Breast epithelium (tissue), 4 donors: ENCODE results near the gene MYO1C. TPM values are rescaled to one million over a fixed set of nuclear protein-coding genes. Genes with fewer than 3 reads are reported as not detected.
A peak's percentile ranks its signal among the peaks of the same experiment; 100 is the strongest.

Source experiments
- DNase-seq, 2 donors: peaks; one replicate each; pipeline ENCODE4 v3.0.0-alpha.2; 2019; ENCODE audit warnings: low spot score in 2 of 2
- H3K27ac ChIP-seq, 2 donors: fragments of 200-600 bp; sonication (generic) in 1 of 2; one replicate each; pipeline ENCODE4 v1.5.1; 2016 to 2019; ENCODE audit warnings: mild to moderate bottlenecking in 1 of 2
- H3K27me3 ChIP-seq, 2 donors: fragments of 200-600 bp; sonication (generic) in 1 of 2; one replicate each; pipeline versions ENCODE4 v1.5.1 to v1.6.0; 2017 to 2019; ENCODE audit warnings: control low read depth in 1 of 2, mild to moderate bottlenecking in 1 of 2
- H3K36me3 ChIP-seq: fragments of 200-600 bp; one replicate; pipeline ENCODE4 v1.5.1; 2019
- H3K4me1 ChIP-seq, 2 donors: fragments of 200-600 bp; sonication (generic); one replicate each; pipeline ENCODE4 v1.5.1; 2016 to 2019; ENCODE audit warnings: control low read depth in 1 of 2
- H3K4me3 ChIP-seq, 3 donors: fragments of 200-600 bp; sonication (generic); 1 replicate in 2 of 3; 2 replicates in 1 of 3; pipeline ENCODE4 v1.5.1; 2016 to 2019; ENCODE audit warnings: mild to moderate bottlenecking in 3 of 3, moderate library complexity in 2 of 3
- H3K9me3 ChIP-seq, 2 donors: fragments of 200-600 bp; sonication (generic) in 1 of 2; one replicate each; pipeline ENCODE4 v1.5.1; 2016 to 2019; ENCODE audit warnings: control low read depth in 1 of 2
- CTCF ChIP-seq, 3 donors: fragments of 450-650 bp; IDR thresholded peaks; one replicate each; pipeline ENCODE4 v1.5.1; 2016 to 2017; ENCODE audit warnings: antibody characterized with exemption in 3 of 3, mild to moderate bottlenecking in 3 of 3, moderate library complexity in 3 of 3
- POLR2A ChIP-seq: fragments of 450-650 bp; IDR thresholded peaks from one replicate; pipeline ENCODE4 v1.6.1; 2016; ENCODE audit warnings: antibody characterized with exemption, mild to moderate bottlenecking, moderate library complexity
- POLR2AphosphoS5 ChIP-seq, 3 donors: sonication (generic); formaldehyde crosslinking; IDR thresholded peaks; one replicate each; pipeline ENCODE4 v1.6.1; 2017; ENCODE audit warnings: antibody characterized with exemption in 3 of 3
- intact Hi-C: fragments of 100-400 bp; cut with DNase I; formaldehyde crosslinking; loops from one replicate; pipeline ENCODE4 v1.15.1; 2023; ENCODE audit warnings: low total_unique reads
- total RNA-seq, 3 donors: library from RNA; depleted of rRNA; stranded (reverse); fragments of >200 nt; gene quantifications; one replicate each; pipeline ENCODE4 v1.1.0, GENCODE V29; 2016

Gene MYO1C
- total RNA-seq, 3 donors from 2014 or later = 99.5 to 235 (median 137) TPM

DNA sequence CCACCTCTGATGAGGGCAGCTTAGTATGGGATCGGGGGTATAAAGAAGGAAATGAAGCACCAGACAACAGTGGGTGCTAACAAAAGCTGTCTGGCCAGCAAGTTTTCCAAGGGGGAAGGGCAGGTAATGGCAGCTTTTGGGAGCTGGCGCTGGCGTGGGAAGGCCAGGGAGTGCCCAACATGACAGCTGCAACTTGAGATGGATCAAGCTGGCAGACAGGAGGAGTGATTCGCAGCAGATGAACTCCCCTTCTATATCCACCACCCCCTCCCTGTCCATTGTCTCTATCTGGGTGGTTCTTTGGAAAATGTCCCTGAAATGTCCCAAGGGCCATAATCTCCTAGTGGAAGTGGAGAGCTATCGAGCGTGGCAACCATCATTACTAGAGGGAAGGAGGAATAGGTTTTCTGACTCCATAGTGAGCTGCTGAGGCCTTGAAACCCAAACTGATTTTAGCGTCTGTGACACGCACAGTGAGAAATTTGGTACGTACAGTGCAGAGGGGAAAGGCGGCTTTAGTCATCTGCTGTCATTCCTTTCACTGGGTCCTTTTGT, 28.7 kb upstream of the MYO1C start:
- no peak for TF ChIP-seq CTCF (IDR thresholded peaks at IDR 0.05)
- no peak for TF ChIP-seq POLR2AphosphoS5 (IDR thresholded peaks at IDR 0.05)
- no peak for TF ChIP-seq POLR2A
- Histone ChIP-seq H3K4me3 (no peak overlapping the region), H3K4me1 (no peaks in the 10 kb centered on the region), H3K9me3 (no peaks in the 10 kb centered on the region), H3K27me3 (no peaks in the 10 kb centered on the region), H3K36me3 (no peaks in the 10 kb centered on the region), H3K27ac (no peak overlapping the region)
- intact Hi-C loops = no loop called here
- DNase-seq = no peak

DNA sequence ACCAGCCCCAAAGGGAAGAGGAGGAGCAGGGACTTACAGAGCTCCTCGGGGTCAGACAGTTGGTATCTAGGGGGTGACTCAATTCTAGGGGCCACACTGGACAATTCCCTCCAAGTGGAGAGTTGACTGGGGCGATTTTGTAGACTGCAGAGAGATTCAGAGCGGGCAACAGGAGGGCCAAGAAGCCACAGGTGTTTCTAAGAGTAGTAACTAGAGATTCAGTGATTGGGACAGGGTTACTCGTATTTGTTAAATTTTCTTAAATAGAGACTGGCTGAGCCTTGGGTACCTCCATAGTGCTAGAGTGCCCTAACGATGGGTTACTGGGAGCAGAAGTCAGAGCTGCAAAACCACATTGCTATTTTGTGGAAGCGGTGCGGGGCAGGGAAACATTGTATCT, 27.2 kb upstream of the MYO1C start:
- Histone ChIP-seq H3K27ac (no peak overlapping the region), H3K4me3 (no peak overlapping the region), H3K4me1 (peaks cover 0 to 10% of the 10 kb centered on the region in 2 donors), H3K27me3 (no peaks in the 10 kb centered on the region), H3K36me3 (no peaks in the 10 kb centered on the region), H3K9me3 (no peaks in the 10 kb centered on the region)
- intact Hi-C loops = loop anchor here (10.0 kb wide), 2 partner anchors 155 to 245 kb away; partner anchors contain the start of genes BHLHA9 and TRARG1
- no peak for DNase-seq
- TF ChIP-seq POLR2A (no peak), CTCF (IDR thresholded peaks at IDR 0.05) (no peak), POLR2AphosphoS5 (IDR thresholded peaks at IDR 0.05) (no peak)

GRCh38 chr17:1518410-1518809, 25.9 kb upstream of the MYO1C start:
- intact Hi-C loops = loop anchor here (10.0 kb wide), 2 partner anchors 154 to 244 kb away; partner anchors contain the start of genes BHLHA9 and TRARG1
- Histone ChIP-seq H3K36me3 (no peaks in the 10 kb centered on the region), H3K27me3 (no peaks in the 10 kb centered on the region), H3K4me1 (peaks cover 0 to 10% of the 10 kb centered on the region in 2 donors), H3K4me3 (no peak overlapping the region), H3K9me3 (no peaks in the 10 kb centered on the region), H3K27ac (no peak overlapping the region)
- no peak for DNase-seq
- TF ChIP-seq POLR2AphosphoS5 (IDR thresholded peaks at IDR 0.05) (no peak), CTCF (IDR thresholded peaks at IDR 0.05) (no peak), POLR2A (no peak)

GRCh38 chr17:1516388-1517161, 24.1 kb upstream of the MYO1C start, which contains the start of gene INPP5K:
TSS of gene INPP5K (minus strand) at chr17:1516612. CDS start at chr17:1516499, 113 bp downstream.
- peaks cover 0 to 13% of the 10 kb centered on the region in 2 donors for H3K4me1 ChIP-seq
- intact Hi-C loops = loop anchor here (10.0 kb wide), 2 partner anchors 152 to 242 kb away; partner anchors contain the start of genes BHLHA9 and TRARG1
- peak; percentile 98 for DNase-seq
- no peaks in the 10 kb centered on the region for H3K36me3 ChIP-seq
- peak within 1 kb of the TSS; percentile 91 to 97 for H3K27ac ChIP-seq
- H3K4me3 ChIP-seq = peak within 1 kb of the TSS; percentile 92 to 95 (median 93)
- TF ChIP-seq POLR2A (no peak), POLR2AphosphoS5 (IDR thresholded peaks at IDR 0.05) (peak; percentile 26 to 79 (median 72)), CTCF (IDR thresholded peaks at IDR 0.05) (peak; percentile 17 to 26 (median 20))
- H3K9me3 ChIP-seq = no peaks in the 10 kb centered on the region
- no peaks in the 10 kb centered on the region for H3K27me3 ChIP-seq
